ENCODE data around the gene ASIC5.
"Not testable (repeated sequence)": the region's sequence is repeated elsewhere in the genome, so short reads cannot be mapped to it uniquely, and the experiment has no call there.

ASIC5 gene

DNA sequence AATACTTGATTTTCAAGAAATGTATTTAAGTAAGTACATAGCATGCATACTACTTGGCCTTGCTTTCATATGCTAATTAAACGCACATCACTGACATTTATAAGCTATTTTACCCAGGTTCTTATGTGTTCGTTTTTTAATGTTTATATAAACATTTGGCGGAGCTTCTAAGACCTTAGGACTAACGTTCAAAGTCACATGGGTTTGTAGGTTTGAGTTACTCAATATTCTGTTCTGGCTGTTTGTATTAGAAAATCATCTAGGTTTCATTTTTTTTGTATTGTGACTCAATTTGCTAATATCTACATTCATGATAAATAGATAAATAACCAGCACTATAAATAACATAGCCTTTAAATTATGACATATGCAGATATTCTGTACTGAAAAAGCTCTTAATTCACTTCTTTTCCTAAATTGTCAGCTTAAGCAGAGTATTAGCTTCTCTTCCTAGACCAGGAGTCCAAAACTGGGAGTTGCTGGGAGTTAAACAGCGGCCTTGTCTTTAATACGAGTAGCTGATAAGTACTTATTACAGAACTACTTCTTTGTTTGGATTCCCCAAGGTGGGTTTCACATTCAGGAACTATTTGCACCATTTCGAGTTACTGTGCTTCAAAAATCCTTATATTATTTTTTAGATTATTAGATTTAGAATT, 65.3 kb downstream of the ASIC5 start:
- H3K9me3 ChIP-seq (ENCODE audit: control insufficient read depth, low read length) = no peaks in the 10 kb centered on the region
- H3K4me3 ChIP-seq (ENCODE audit: extremely low read depth, insufficient read depth, low read length, poor library complexity, severe bottlenecking) = no peak overlapping the region
- H3K4me1 ChIP-seq (ENCODE audit: control insufficient read depth, insufficient read depth, low read length, poor library complexity, severe bottlenecking) = no peaks in the 10 kb centered on the region
- no peak overlapping the region for H3K27ac ChIP-seq (ENCODE audit: low read depth, low read length, severe bottlenecking)
- 100% methylated on average over 1 of the region's 7 CpGs for WGBS, 2 experiments (ENCODE audit: insufficient coverage in 2 of 2)
- H3K36me3 ChIP-seq (ENCODE audit: control insufficient read depth, insufficient read depth, low read length) = no peaks in the 10 kb centered on the region

DNA sequence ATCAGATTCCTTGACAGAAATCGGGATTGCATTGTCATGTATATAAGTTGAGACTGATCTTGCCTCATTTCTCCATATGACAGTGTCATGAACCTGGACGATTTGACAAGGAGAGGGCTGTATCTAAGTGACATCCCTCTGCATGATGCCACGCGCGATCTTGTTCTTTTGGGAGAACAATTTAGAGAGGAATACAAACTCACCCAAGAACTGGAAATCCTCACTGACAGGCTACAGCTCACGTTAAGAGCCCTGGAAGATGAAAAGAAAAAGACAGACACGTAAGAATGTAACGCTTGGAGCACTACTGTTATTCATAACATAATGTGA, 66.3 kb downstream of the ASIC5 start:
- 69 to 70% methylated on average over 2 to 4 of the region's 8 CpGs for WGBS, 2 experiments (ENCODE audit: insufficient coverage in 2 of 2)
- Histone ChIP-seq H3K4me1 (ENCODE audit: control insufficient read depth, insufficient read depth, low read length, poor library complexity, severe bottlenecking) (no peaks in the 10 kb centered on the region), H3K9me3 (ENCODE audit: control insufficient read depth, low read length) (no peaks in the 10 kb centered on the region), H3K4me3 (ENCODE audit: extremely low read depth, insufficient read depth, low read length, poor library complexity, severe bottlenecking) (no peak overlapping the region), H3K36me3 (ENCODE audit: control insufficient read depth, insufficient read depth, low read length) (no peaks in the 10 kb centered on the region), H3K27ac (ENCODE audit: low read depth, low read length, severe bottlenecking) (no peak overlapping the region)

DNA sequence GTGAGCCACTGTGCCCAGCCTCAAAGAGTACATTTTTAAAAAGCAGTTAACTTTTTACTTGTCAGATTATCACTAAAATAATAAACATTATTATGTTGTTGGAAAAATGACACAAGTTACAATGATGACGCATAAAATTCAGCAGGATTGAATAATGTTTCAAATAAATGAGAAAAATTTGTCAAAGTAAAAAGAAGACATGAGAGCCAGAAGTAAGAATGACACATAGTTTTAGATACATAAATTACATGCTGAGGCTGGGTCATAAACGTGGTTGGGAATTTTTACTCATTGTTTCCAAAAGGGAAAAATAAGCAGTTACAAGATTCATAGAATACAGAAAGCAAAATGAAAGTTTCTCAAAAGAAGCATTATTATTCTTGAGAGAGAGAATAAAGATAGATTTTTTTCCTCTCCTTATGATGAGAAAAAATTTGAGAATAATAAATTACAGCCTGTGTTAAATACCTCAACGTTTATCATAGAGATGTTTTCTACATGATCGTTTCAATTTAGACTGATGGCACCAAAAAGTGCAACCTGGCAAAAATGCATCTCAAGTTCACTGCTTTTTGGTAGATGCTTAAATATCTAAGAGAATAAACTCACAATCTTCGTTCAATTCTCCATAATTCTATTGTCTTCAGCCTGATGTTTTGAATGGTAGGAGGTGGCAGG, 66.8 kb downstream of the ASIC5 start:
- 83 to 100% methylated on average over 1 to 2 of the region's 5 CpGs for WGBS, 2 experiments (ENCODE audit: insufficient coverage in 2 of 2)
- H3K27ac ChIP-seq (ENCODE audit: low read depth, low read length, severe bottlenecking) = no peak overlapping the region
- H3K36me3 ChIP-seq (ENCODE audit: control insufficient read depth, insufficient read depth, low read length) = no peaks in the 10 kb centered on the region
- H3K4me1 ChIP-seq (ENCODE audit: control insufficient read depth, insufficient read depth, low read length, poor library complexity, severe bottlenecking) = no peaks in the 10 kb centered on the region
- no peaks in the 10 kb centered on the region for H3K9me3 ChIP-seq (ENCODE audit: control insufficient read depth, low read length)
- H3K4me3 ChIP-seq (ENCODE audit: extremely low read depth, insufficient read depth, low read length, poor library complexity, severe bottlenecking) = no peak overlapping the region

DNA sequence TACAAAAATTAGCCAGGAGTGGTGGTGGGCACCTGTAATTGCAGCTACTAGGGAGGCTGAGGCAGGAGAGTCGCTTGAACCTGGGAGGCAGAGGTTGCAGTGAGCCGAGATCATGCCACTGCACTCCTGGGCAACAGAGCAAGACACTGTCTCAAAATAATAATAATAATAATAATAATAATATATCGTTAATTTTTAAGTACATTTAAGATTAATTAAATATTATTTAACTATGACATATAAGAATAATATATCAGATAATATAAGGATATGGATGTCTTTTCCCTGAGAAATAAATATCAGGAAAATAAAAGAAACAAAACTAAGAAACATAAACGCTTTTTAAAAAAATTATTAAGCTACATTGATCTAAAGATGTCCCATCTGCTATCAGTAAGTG, 68.5 kb downstream of the ASIC5 start:
- 60% methylated on average over 1 of the region's 4 CpGs; no CpG with 5 or more reads in 1 of the 2 experiments for WGBS, 2 experiments (ENCODE audit: insufficient coverage in 2 of 2)
- not testable (repeated sequence) for H3K27ac ChIP-seq (ENCODE audit: low read depth, low read length, severe bottlenecking); H3K4me3 ChIP-seq (ENCODE audit: extremely low read depth, insufficient read depth, low read length, poor library complexity, severe bottlenecking)

DNA sequence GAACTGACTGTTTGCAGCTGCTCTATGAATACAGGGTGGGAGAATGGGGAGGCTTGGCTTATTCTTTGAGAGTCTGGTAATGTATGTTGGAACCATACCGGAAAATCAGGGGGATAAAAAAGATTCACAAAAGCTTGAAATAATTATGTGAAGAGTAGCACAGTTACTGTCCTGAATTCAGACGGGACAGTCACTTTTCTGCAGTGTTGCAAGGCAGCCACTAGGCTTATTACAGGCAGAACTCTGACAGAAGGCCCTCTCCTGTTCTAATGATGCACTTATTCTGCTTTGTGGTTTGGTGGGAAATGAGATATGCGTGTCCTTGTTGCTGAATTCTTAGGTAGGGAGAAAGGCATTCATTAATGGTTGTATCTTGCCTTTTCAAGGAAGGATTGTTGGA, 70.1 kb downstream of the ASIC5 start:
- H3K9me3 ChIP-seq (ENCODE audit: control insufficient read depth, low read length) = no peaks in the 10 kb centered on the region
- 22 to 61% methylated on average over 3 of the region's 3 CpGs for WGBS, 2 experiments (ENCODE audit: insufficient coverage in 2 of 2)

More for the DNA sequence above, 68.5 kb downstream of the ASIC5 start:
- not testable (repeated sequence) for H3K4me1 ChIP-seq (ENCODE audit: control insufficient read depth, insufficient read depth, low read length, poor library complexity, severe bottlenecking); H3K9me3 ChIP-seq (ENCODE audit: control insufficient read depth, low read length); H3K36me3 ChIP-seq (ENCODE audit: control insufficient read depth, insufficient read depth, low read length)

DNA sequence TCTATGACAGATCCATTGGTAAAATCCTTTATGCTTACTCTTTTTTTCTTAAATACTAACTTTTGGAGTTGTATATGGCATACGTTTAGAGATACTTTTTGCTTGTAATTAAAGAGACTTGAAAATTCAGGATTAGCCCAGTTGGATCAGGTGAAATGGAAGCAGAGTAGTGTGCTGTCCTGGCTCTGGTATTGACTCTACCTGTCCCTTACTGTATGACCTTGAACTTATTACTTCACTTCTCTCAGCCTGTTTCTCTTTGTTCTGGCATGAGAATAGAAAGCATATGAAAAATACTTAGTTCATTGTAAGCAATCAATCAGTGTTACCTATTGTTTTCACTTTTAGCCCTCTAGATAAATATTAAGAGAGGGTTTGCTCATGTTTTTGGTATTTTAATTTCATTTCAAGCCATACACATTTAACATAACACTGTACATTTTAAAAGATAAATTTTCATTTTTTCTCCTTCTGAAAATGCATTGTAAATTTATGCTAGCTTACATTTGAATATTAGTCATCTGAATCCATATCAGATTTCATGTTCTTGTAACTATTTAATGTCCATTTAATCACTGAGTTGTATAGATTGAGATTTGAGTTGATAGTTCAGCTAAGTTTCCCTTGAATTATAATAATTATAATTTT, 71.4 kb downstream of the ASIC5 start:
- no CpG with 5 or more reads among the region's 1 CpG for WGBS, 2 experiments (ENCODE audit: insufficient coverage in 2 of 2)
- H3K4me3 ChIP-seq (ENCODE audit: extremely low read depth, insufficient read depth, low read length, poor library complexity, severe bottlenecking) = no peak overlapping the region

More for the DNA sequence above, 70.1 kb downstream of the ASIC5 start:
- Histone ChIP-seq H3K27ac (ENCODE audit: low read depth, low read length, severe bottlenecking) (no peak overlapping the region), H3K4me1 (ENCODE audit: control insufficient read depth, insufficient read depth, low read length, poor library complexity, severe bottlenecking) (no peaks in the 10 kb centered on the region), H3K36me3 (ENCODE audit: control insufficient read depth, insufficient read depth, low read length) (no peaks in the 10 kb centered on the region), H3K4me3 (ENCODE audit: extremely low read depth, insufficient read depth, low read length, poor library complexity, severe bottlenecking) (no peak overlapping the region)

DNA sequence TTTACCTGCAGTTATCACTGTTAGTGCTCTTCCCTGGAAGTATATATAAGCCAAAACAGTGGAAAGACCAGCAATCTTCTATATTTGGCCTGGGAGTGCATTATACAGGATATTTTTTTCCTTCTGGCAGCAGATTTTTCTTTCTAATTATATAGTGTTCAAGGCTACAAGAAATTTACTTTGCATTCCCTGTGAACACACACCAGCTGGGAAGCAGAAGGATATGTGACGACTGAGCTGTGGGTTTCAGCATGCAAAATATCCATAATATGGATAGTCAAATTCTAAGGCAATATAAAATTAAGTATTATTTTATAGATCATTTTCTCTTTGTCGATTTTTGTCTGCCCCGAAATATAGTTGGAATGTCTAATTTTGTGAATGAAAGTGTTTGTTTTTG, 76.1 kb downstream of the ASIC5 start:
- no CpG with 5 or more reads among the region's 3 CpGs for WGBS, 2 experiments (ENCODE audit: insufficient coverage in 2 of 2)
- no peaks in the 10 kb centered on the region for H3K9me3 ChIP-seq (ENCODE audit: control insufficient read depth, low read length)
- H3K27ac ChIP-seq (ENCODE audit: low read depth, low read length, severe bottlenecking) = no peak overlapping the region
- H3K4me3 ChIP-seq (ENCODE audit: extremely low read depth, insufficient read depth, low read length, poor library complexity, severe bottlenecking) = no peak overlapping the region
- no peaks in the 10 kb centered on the region for H3K36me3 ChIP-seq (ENCODE audit: control insufficient read depth, insufficient read depth, low read length)
- no peaks in the 10 kb centered on the region for H3K4me1 ChIP-seq (ENCODE audit: control insufficient read depth, insufficient read depth, low read length, poor library complexity, severe bottlenecking)

More for the DNA sequence above, 71.4 kb downstream of the ASIC5 start:
- no peaks in the 10 kb centered on the region for H3K36me3 ChIP-seq (ENCODE audit: control insufficient read depth, insufficient read depth, low read length)
- H3K9me3 ChIP-seq (ENCODE audit: control insufficient read depth, low read length) = no peaks in the 10 kb centered on the region
- H3K27ac ChIP-seq (ENCODE audit: low read depth, low read length, severe bottlenecking) = no peak overlapping the region
- H3K4me1 ChIP-seq (ENCODE audit: control insufficient read depth, insufficient read depth, low read length, poor library complexity, severe bottlenecking) = no peaks in the 10 kb centered on the region

DNA sequence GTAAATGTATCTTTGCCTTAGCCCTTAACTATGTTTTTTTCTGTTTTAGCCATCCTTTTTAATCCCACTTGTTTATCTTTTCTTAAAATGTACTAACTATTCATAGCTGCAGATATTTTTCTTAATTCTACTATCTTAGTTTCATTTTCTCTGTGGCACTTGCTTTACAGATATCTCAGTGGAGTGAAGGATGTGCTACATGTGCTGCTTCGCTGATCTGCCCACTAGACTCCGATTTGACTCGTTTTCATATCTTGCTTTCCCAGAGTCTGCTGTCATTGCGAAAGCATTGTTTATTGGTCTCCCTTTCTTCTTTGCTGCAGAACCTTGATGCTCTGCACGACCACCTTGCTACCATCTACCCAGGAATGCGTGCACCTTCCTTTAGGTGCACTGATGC, 76.7 kb downstream of the ASIC5 start:
- Histone ChIP-seq H3K27ac (ENCODE audit: low read depth, low read length, severe bottlenecking) (no peak overlapping the region), H3K4me1 (ENCODE audit: control insufficient read depth, insufficient read depth, low read length, poor library complexity, severe bottlenecking) (no peaks in the 10 kb centered on the region), H3K4me3 (ENCODE audit: extremely low read depth, insufficient read depth, low read length, poor library complexity, severe bottlenecking) (no peak overlapping the region), H3K9me3 (ENCODE audit: control insufficient read depth, low read length) (no peaks in the 10 kb centered on the region), H3K36me3 (ENCODE audit: control insufficient read depth, insufficient read depth, low read length) (no peaks in the 10 kb centered on the region)
- 79 to 100% methylated on average over 3 to 5 of the region's 6 CpGs for WGBS, 2 experiments (ENCODE audit: insufficient coverage in 2 of 2)

DNA sequence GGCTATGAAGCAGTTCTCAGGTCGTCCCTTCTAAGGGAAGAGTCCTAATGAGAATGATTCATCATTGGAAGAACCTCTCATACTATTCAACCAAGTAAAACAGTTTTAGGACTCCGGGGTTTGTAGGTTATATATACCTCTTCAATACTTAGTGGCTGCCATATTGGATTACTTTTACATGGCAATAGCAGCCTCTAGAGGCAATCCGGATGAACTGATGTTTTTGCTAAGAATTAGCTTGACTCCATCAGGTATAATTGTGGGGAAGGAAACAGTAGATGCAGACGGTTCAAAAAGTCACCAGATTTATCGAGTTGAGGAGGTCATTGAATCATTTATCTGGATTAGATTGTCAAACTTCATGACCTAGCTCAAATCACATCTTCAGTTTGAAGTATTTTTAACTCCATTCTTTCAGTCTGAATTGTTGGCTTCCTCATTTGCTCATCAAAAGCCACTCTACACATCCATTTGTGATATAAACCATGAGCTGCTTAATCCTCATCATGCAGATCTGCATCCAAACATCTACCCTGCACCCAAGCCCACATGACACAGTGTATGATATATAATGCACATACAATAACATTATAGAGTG, 78.9 kb downstream of the ASIC5 start:
- Histone ChIP-seq H3K36me3 (ENCODE audit: control insufficient read depth, insufficient read depth, low read length) (no peaks in the 10 kb centered on the region), H3K27ac (ENCODE audit: low read depth, low read length, severe bottlenecking) (no peak overlapping the region), H3K4me3 (ENCODE audit: extremely low read depth, insufficient read depth, low read length, poor library complexity, severe bottlenecking) (no peak overlapping the region), H3K9me3 (ENCODE audit: control insufficient read depth, low read length) (no peaks in the 10 kb centered on the region), H3K4me1 (ENCODE audit: control insufficient read depth, insufficient read depth, low read length, poor library complexity, severe bottlenecking) (no peaks in the 10 kb centered on the region)
- 11 to 17% methylated on average over 2 to 3 of the region's 5 CpGs for WGBS, 2 experiments (ENCODE audit: insufficient coverage in 2 of 2)

DNA sequence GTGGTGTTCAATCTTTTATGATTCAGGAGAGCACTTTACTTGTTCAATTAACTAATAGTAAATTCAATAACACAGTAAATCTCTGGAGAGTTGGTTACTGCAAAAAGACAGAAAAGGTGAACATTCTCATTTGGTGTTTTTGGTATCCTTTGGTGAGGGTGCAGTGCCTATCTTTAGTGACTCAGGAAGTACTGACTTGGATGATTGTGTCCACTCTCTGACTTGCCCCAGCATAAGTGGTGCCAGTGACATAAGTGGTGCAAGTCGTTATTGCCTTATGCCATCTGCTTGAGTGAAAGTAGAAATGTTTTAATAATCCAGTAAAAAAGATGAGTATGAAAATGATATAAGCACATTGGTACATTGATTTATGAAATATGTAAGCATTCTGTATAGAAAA, 80.2 kb downstream of the ASIC5 start:
- H3K9me3 ChIP-seq (ENCODE audit: control insufficient read depth, low read length) = no peaks in the 10 kb centered on the region

More for the DNA sequence above, 80.2 kb downstream of the ASIC5 start:
- H3K4me3 ChIP-seq (ENCODE audit: extremely low read depth, insufficient read depth, low read length, poor library complexity, severe bottlenecking) = no peak overlapping the region
- no CpG with 5 or more reads among the region's 1 CpG for WGBS, 2 experiments (ENCODE audit: insufficient coverage in 2 of 2)
- no peaks in the 10 kb centered on the region for H3K4me1 ChIP-seq (ENCODE audit: control insufficient read depth, insufficient read depth, low read length, poor library complexity, severe bottlenecking)
- no peak overlapping the region for H3K27ac ChIP-seq (ENCODE audit: low read depth, low read length, severe bottlenecking)
- no peaks in the 10 kb centered on the region for H3K36me3 ChIP-seq (ENCODE audit: control insufficient read depth, insufficient read depth, low read length)

All from mesodermal cell (in vitro differentiated cells).